ENCODE results near the gene AKT2. TPM values are rescaled to one million over a fixed set of nuclear protein-coding genes. Genes with fewer than 3 reads are reported as not detected.

Gene AKT2
- total RNA-seq, 3 donors from 2014 or later: 83.4 to 88.3 (median 84.9) TPM

DNA sequence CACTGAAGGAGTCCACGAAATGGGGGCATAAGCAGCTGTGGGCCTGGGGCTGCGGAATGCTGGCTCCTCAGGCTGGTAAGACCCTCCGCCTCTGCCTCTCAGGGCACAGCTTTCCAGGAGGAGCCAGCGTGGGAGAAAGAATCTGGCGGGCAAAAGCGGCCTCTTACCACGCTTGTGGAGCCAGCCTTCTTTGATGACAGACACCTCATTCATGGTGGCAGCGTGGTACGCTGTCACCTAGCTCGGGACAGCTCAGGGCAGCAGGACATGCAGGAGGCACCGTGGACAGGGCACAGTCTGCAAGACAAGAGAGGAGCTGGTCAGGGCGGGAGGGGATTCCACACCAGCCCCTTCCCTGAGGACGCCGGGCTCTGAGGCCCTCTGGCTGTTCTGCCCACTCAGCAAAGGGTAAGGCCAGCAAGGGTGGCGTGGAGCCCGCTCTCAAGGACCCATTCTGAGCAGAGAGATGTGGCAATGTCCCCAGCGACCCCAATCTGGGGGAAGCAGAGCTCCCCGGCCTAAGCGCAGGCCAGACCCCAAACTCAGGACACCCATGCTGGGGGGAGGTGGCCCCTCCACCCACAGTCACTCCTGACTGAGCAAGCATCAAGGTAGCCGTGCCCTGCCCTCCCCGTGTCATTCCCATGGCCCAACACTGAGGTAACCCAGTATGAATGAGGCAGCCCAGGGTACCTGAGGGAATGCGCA is 19.9 kb downstream of the AKT2 start:
- Histone ChIP-seq H3K9me3 (no peaks in the 10 kb centered on the region), H3K4me1 (no peaks in the 10 kb centered on the region), H3K36me3 (no peaks in the 10 kb centered on the region), H3K27me3 (no peaks in the 10 kb centered on the region), H3K4me3 (no peak overlapping the region), H3K27ac (no peak overlapping the region)
- intact Hi-C loops (cut with DNase I; ENCODE audit: low total_unique reads): no loop called here
- TF ChIP-seq POLR2AphosphoS5 (IDR thresholded peaks at IDR 0.05) (no peak), POLR2A (IDR thresholded peaks at IDR 0.05) (no peak)
- TF ChIP-seq, protein P1, sequence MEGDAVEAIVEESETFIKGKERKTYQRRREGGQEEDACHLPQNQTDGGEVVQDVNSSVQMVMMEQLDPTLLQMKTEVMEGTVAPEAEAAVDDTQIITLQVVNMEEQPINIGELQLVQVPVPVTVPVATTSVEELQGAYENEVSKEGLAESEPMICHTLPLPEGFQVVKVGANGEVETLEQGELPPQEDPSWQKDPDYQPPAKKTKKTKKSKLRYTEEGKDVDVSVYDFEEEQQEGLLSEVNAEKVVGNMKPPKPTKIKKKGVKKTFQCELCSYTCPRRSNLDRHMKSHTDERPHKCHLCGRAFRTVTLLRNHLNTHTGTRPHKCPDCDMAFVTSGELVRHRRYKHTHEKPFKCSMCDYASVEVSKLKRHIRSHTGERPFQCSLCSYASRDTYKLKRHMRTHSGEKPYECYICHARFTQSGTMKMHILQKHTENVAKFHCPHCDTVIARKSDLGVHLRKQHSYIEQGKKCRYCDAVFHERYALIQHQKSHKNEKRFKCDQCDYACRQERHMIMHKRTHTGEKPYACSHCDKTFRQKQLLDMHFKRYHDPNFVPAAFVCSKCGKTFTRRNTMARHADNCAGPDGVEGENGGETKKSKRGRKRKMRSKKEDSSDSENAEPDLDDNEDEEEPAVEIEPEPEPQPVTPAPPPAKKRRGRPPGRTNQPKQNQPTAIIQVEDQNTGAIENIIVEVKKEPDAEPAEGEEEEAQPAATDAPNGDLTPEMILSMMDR (IDR thresholded peaks at IDR 0.05): no peak
- DNase-seq (ENCODE audit: low spot score in 2 of 2): no peak

DNA sequence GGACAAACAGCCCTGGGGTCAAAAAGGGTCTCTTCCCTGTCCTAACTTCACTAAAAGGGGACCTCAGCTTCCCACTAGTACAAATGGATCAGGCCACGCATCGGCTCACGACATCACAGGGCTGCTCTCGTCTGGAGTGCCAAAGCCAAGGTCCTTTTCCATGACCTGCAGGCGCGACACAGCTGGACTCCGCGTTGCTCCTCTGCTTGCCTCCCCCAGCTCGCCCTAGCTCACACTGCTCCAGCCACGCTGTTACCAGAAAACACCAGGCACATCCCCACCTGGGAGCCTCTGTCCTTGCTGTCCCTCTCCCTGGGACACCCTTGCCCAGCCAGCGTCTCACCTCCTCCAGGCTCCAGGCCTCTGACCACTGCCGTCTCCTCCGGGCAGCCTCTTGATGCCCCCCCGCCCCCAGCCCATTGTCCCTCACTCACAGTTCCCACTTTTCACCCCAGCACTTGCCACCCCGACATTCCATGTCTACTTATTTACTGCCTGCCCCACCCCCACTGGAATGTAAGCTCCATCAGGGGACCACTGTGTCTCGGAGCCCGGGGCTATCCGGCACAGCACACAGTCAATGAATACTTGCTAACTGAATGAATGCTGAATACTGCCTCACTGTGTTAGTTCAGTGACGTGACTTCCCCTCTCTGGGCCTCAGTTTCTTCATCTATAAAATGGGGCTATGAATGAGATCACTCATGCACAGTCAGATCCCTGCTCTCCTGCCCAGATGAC is 20.7 kb downstream of the AKT2 start:
- H3K4me3 ChIP-seq: no peak overlapping the region
- no peak overlapping the region for H3K27ac ChIP-seq
- intact Hi-C loops (cut with DNase I; ENCODE audit: low total_unique reads): no loop called here
- no peaks in the 10 kb centered on the region for H3K9me3 ChIP-seq
- H3K36me3 ChIP-seq: no peaks in the 10 kb centered on the region
- no peaks in the 10 kb centered on the region for H3K4me1 ChIP-seq
- H3K27me3 ChIP-seq: no peaks in the 10 kb centered on the region
- no peak for TF ChIP-seq POLR2AphosphoS5 (IDR thresholded peaks at IDR 0.05)
- no peak for TF ChIP-seq POLR2A (IDR thresholded peaks at IDR 0.05)
- TF ChIP-seq, protein P1 (IDR thresholded peaks at IDR 0.05): no peak
- DNase-seq (ENCODE audit: low spot score in 2 of 2): no peak

DNA sequence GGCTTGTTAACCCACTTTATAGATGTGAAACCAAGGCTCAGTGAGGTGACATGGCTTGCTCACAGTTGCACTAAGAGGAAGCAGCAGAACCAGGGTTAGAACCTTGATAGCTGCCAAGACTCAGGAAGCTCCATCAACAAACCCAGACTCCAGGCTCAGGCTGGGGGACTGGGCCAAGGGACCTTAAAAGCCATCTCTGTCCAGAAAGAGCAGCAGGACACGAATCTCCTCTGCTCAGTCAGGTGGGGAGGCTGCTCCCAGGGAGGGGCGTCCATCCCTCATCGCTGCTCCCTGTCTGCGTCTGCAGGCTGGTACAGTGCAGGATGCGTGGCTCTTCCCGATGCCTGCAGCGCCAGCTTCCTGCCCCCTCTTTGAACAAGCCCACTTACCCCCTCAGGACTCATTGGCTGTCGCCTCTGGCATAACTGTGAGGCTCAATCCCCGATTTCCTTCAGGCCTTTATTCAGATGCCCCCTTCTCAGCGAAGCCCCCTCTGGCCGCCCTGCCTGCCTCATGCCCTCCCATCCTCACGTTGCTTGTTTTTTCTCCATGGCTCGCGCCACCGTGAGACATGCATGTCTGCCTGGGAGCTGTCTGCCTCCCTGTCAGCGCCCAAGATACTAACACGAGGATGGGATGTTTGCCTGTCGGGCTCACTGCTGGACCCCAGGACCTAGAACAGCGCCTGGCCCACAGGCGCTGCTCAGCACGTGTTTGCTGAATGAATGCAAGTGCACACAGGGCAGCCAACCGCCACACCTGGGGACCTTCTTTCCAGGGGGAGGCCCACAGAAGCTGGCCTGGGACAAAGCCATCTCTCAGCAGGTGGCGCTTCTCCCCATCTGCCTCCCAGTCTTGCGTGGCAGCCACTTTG is 21.5 kb downstream of the AKT2 start:
- Histone ChIP-seq H3K36me3 (no peaks in the 10 kb centered on the region), H3K27ac (no peak overlapping the region), H3K4me1 (no peaks in the 10 kb centered on the region), H3K9me3 (no peaks in the 10 kb centered on the region), H3K4me3 (no peak overlapping the region), H3K27me3 (no peaks in the 10 kb centered on the region)
- TF ChIP-seq POLR2AphosphoS5 (IDR thresholded peaks at IDR 0.05) (no peak), POLR2A (IDR thresholded peaks at IDR 0.05) (no peak)
- TF ChIP-seq, protein P1 (IDR thresholded peaks at IDR 0.05): no peak
- DNase-seq (ENCODE audit: low spot score in 2 of 2): no peak
- intact Hi-C loops (cut with DNase I; ENCODE audit: low total_unique reads): no loop called here

DNA sequence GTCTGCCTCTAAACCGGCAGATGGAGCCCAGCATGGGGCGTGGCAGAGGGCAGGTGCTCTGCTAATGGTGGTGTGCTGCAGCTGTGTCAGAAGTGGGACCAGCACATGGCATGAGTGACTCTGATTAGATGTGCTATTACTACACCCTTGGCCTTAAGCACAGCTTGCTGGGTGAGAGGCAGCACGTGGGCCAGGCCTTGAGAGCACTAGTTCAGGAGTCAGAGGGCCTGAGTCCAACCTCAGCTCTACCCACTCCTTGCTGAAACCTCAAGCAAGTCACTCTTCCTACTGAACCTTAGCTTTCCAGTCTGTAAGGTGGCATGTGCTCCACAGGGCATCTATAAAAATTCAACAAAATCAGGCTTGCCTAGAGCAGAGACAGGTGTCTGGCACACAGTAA is 22.7 kb downstream of the AKT2 start:
- intact Hi-C loops (cut with DNase I; ENCODE audit: low total_unique reads): no loop called here
- no peak for DNase-seq (ENCODE audit: low spot score in 2 of 2)

More for the DNA sequence above, 22.7 kb downstream of the AKT2 start:
- no peaks in the 10 kb centered on the region for H3K27me3 ChIP-seq
- H3K36me3 ChIP-seq: no peaks in the 10 kb centered on the region
- no peaks in the 10 kb centered on the region for H3K4me1 ChIP-seq
- TF ChIP-seq, protein P1 (IDR thresholded peaks at IDR 0.05): no peak
- no peak for TF ChIP-seq POLR2A (IDR thresholded peaks at IDR 0.05)
- no peaks in the 10 kb centered on the region for H3K9me3 ChIP-seq
- no peak overlapping the region for H3K4me3 ChIP-seq
- H3K27ac ChIP-seq: no peak overlapping the region

All from breast epithelium (tissue), 4 donors.